SK-N-SH (cell line): ENCODE results near the gene RPS3A. TPM values are rescaled to one million over a fixed set of nuclear protein-coding genes. Genes with fewer than 3 reads are reported as not detected.

Source experiments
- CTCF ChIA-PET: fragments of 300-600, 350-600 bp; formaldehyde crosslinking; extraction: SDS; loops from one replicate; lab custom pipeline; 2021; lab: Yijun Ruan, JAX
- POLR2A ChIA-PET: fragments of 350-600 bp; sonication (Branson Sonifier 250); formaldehyde crosslinking; extraction: SDS; loops from one replicate; lab custom pipeline; 2020; ENCODE audit warnings: antibody characterized with exemption, inconsistent platforms; lab: Yijun Ruan, JAX
- DNase-seq: peaks from one replicate; pipeline ENCODE4 v3.0.0; 2012
- H2AFZ ChIP-seq: fragments of 200-600 bp; sonication (generic); 2 replicates; pipeline ENCODE4 v1.8.1; 2016; ENCODE audit warnings: antibody characterized with exemption, mild to moderate bottlenecking, low read depth
- H3F3A ChIP-seq: fragments of 200-600 bp; sonication (generic); replicated peaks from 2 replicates; pipeline ENCODE3; 2016; ENCODE audit warnings: antibody characterized with exemption, mild to moderate bottlenecking; ENCODE audit not compliant: insufficient read depth
- H3K27ac ChIP-seq, 2 experiments: fragments of 200-500 bp in 1 of 2; fragments of 200-600 bp in 1 of 2; sonication (Bioruptor generic) in 1 of 2; sonication (generic), shearing (Covaris generic) in 1 of 2; 2 replicates each; pipeline versions ENCODE4 v1.5.1 to v1.6.1; 2014 to 2016; ENCODE audit warnings: low read depth in 2 of 2, inconsistent platforms in 1 of 2, low read length in 1 of 2, mild to moderate bottlenecking in 1 of 2, mixed read lengths in 1 of 2
- H3K27me3 ChIP-seq: fragments of 200-600 bp; sonication (generic), shearing (Covaris generic); 2 replicates; pipeline ENCODE4 v1.6.1; 2016; ENCODE audit warnings: mixed run types; ENCODE audit not compliant: insufficient read depth
- H3K36me3 ChIP-seq, 2 experiments: fragments of 200-500 bp in 1 of 2; fragments of 200-600 bp in 1 of 2; sonication (Bioruptor generic) in 1 of 2; sonication (generic) in 1 of 2; replicated peaks in 1 of 2; 2 replicates each; pipeline versions ENCODE3 to v1.5.1; 2014 to 2016; ENCODE audit warnings: low read length in 1 of 2, mild to moderate bottlenecking in 1 of 2; ENCODE audit not compliant: insufficient read depth in 2 of 2, control insufficient read depth in 1 of 2
- H3K4me1 ChIP-seq, 2 experiments: fragments of 200-500 bp in 1 of 2; fragments of 200-600 bp in 1 of 2; sonication (Bioruptor generic) in 1 of 2; sonication (generic), shearing (Covaris generic) in 1 of 2; 2 replicates each; pipeline versions ENCODE4 v1.5.1 to v1.6.1; 2014 to 2016; ENCODE audit warnings: low read depth in 1 of 2, low read length in 1 of 2, mixed run types in 1 of 2; ENCODE audit not compliant: insufficient read depth in 2 of 2, control insufficient read depth in 1 of 2
- H3K4me2 ChIP-seq: fragments of 200-600 bp; sonication (generic), shearing (Covaris generic); 2 replicates; pipeline ENCODE4 v1.6.1; 2017; ENCODE audit warnings: mixed run types
- H3K4me3 ChIP-seq, 2 experiments: fragments of 200-500 bp in 1 of 2; fragments of 200-600 bp in 1 of 2; sonication (Bioruptor generic) in 1 of 2; sonication (generic), shearing (Covaris generic) in 1 of 2; 2 replicates each; pipeline versions ENCODE4 v1.5.1 to v1.8.1; 2014 to 2016; ENCODE audit warnings: low read depth in 2 of 2, inconsistent platforms in 1 of 2, low read length in 1 of 2, mild to moderate bottlenecking in 1 of 2, mixed read lengths in 1 of 2, moderate library complexity in 1 of 2
- H3K79me2 ChIP-seq: fragments of 200-600 bp; sonication (generic); 2 replicates; pipeline ENCODE4 v1.8.1; 2017; ENCODE audit warnings: mild to moderate bottlenecking; ENCODE audit not compliant: insufficient read depth
- H3K9ac ChIP-seq: fragments of 200-600 bp; sonication (generic); 2 replicates; pipeline ENCODE4 v1.6.1; 2017; ENCODE audit warnings: mixed run types
- H3K9me2 ChIP-seq: fragments of 200-600 bp; sonication (generic); 2 replicates; pipeline ENCODE4 v1.6.1; 2017; ENCODE audit warnings: mixed run types
- H3K9me3 ChIP-seq: fragments of 200-600 bp; sonication (generic); 2 replicates; pipeline ENCODE4 v1.6.1; 2017; ENCODE audit warnings: mixed run types, mild to moderate bottlenecking, moderate library complexity
- H4K20me1 ChIP-seq: fragments of 200-600 bp; sonication (generic); 2 replicates; pipeline ENCODE4 v1.6.1; 2017; ENCODE audit warnings: mild to moderate bottlenecking, mixed run types; ENCODE audit not compliant: insufficient read depth
- ELF1 ChIP-seq: IDR thresholded peaks from 2 replicates; pipeline ENCODE4 v1.4.0; 2012
- EZH2phosphoT487 ChIP-seq: fragments of 200-600 bp; sonication (generic); IDR thresholded peaks from 2 replicates; pipeline ENCODE4 v1.6.1; 2017; ENCODE audit warnings: low read depth, mixed run types, mild to moderate bottlenecking, antibody characterized with exemption, moderate library complexity, borderline replicate concordance
- FOXJ3 ChIP-seq: sonication (generic); formaldehyde crosslinking; IDR thresholded peaks from 2 replicates; pipeline ENCODE4 v1.5.1; 2020; ENCODE audit warnings: mild to moderate bottlenecking, missing genetic modification reagents
- FOXM1 ChIP-seq: IDR thresholded peaks from 2 replicates; pipeline ENCODE4 v1.4.0; 2012; ENCODE audit warnings: low read depth, mild to moderate bottlenecking
- GABPA ChIP-seq: IDR thresholded peaks from 2 replicates; pipeline ENCODE4 v1.4.0; 2012; ENCODE audit warnings: low read depth, mild to moderate bottlenecking
- IRF3 ChIP-seq: fragments of 150-350 bp; IDR thresholded peaks from 2 replicates; pipeline ENCODE4 v1.6.1; 2016; ENCODE audit warnings: mild to moderate bottlenecking, low read depth, low read length
- JUND ChIP-seq: IDR thresholded peaks from 2 replicates; pipeline ENCODE4 v1.4.0; 2012
- MXI1 ChIP-seq: IDR thresholded peaks from 2 replicates; pipeline ENCODE4 v1.6.1; 2012; ENCODE audit warnings: mild to moderate bottlenecking, low read depth, low read length, improper control_type of control experiment
- NFIC ChIP-seq: IDR thresholded peaks from 2 replicates; pipeline ENCODE4 v1.4.0; 2012; ENCODE audit warnings: borderline replicate concordance
- NRF1 ChIP-seq: IDR thresholded peaks from 2 replicates; pipeline ENCODE4 v1.6.1; 2012; ENCODE audit warnings: low read depth, mild to moderate bottlenecking, low read length
- RAD21 ChIP-seq: IDR thresholded peaks from 2 replicates; pipeline ENCODE4 v1.6.1; 2012; ENCODE audit warnings: mild to moderate bottlenecking, low read length
- RCOR1 ChIP-seq: fragments of 150-350 bp; IDR thresholded peaks from 2 replicates; pipeline ENCODE4 v1.6.1; 2017; ENCODE audit warnings: antibody characterized with exemption, low read length
- RFX5 ChIP-seq: IDR thresholded peaks from 2 replicates; pipeline ENCODE4 v1.6.1; 2012; ENCODE audit warnings: mild to moderate bottlenecking, improper control_type of control experiment, low read length
- SIN3A ChIP-seq: IDR thresholded peaks from 2 replicates; pipeline ENCODE4 v1.6.1; 2012; ENCODE audit warnings: low read depth, mild to moderate bottlenecking, low read length, moderate library complexity, borderline replicate concordance
- SMC3 ChIP-seq: IDR thresholded peaks from 2 replicates; pipeline ENCODE4 v1.6.1; 2012; ENCODE audit warnings: low read depth, low read length, improper control_type of control experiment
- TAF1 ChIP-seq: IDR thresholded peaks from 2 replicates; pipeline ENCODE4 v1.6.1; 2012; ENCODE audit warnings: low read depth, mild to moderate bottlenecking, low read length, moderate library complexity, borderline replicate concordance
- TCF12 ChIP-seq: IDR thresholded peaks from 2 replicates; pipeline ENCODE4 v1.4.0; 2012
- YY1 ChIP-seq: IDR thresholded peaks from 2 replicates; pipeline ENCODE4 v1.4.0; 2012; ENCODE audit warnings: low read depth, mild to moderate bottlenecking
- ZBTB33 ChIP-seq: IDR thresholded peaks from 2 replicates; pipeline ENCODE4 v1.4.0; 2012; ENCODE audit warnings: low read depth, borderline replicate concordance
- WGBS: methylation state at CpG from one replicate; pipeline ENCODE4 v1.1.6; 2017; ENCODE audit warnings: low lambda C conversion rate; 5-methylcytosine and 5-hydroxymethylcytosine counted together
- polyA plus RNA-seq, 3 experiments: library from polyadenylated mRNA; depleted of rRNA; stranded (reverse); fragments of >200 nt; gene quantifications; 2 replicates each; pipeline ENCODE4 v1.2.3, GENCODE V29; 2012
- TF ChIP-seq, protein P1 (sequence below): IDR thresholded peaks from 2 replicates; pipeline ENCODE4 v1.4.0; 2012; ENCODE audit warnings: low read depth

Gene RPS3A
- polyA plus RNA-seq, 1 of the 3 experiments (the other 2 are of a cell fraction), result 2,161 TPM

DNA sequence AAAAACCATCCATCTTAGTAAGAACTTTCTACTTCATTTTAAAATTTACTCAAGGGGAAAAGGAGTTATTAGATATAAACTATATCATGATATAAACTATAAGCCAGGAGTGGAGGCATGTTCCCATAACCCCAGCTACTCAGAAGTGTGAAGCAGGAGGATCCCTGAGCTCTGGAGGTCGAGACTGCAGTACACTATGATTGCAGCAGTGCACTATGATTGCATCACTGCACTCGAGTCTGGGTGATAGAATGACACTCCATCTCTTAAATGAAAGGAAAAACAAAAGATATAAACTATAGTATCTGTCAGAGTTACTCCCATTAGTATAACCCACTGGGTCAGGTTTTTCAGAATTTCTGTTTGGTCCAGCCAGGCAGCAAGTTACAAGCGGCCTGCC, 47.6 kb downstream of the RPS3A start:
- ChIA-PET POLR2A (no interaction called here), CTCF (interaction anchor here (1.0 to 1.3 kb wide), 2 partner anchors 20 to 30 kb away, joined by 3 read pairs; no protein-coding TSS in a partner anchor)
- Histone ChIP-seq H3K9ac (no peak overlapping the region), H3K79me2 (no peaks in the 10 kb centered on the region), H4K20me1 (no peaks in the 10 kb centered on the region), H3K4me2 (no peak overlapping the region), H3K9me2 (no peaks in the 10 kb centered on the region), H3K36me3 (peaks cover 31 to 33% of the 10 kb centered on the region in 2 experiments), H3F3A (no peaks in the 10 kb centered on the region), H3K9me3 (no peaks in the 10 kb centered on the region), H3K4me3 (no peak overlapping the region), H2AFZ (no peak overlapping the region), H3K4me1 (no peaks in the 10 kb centered on the region), H3K27me3 (no peaks in the 10 kb centered on the region), H3K27ac (no peak overlapping the region)
- 87% methylated on average over 3 of the region's 3 CpGs for WGBS
- DNase-seq, result no peak
- no peak for TF ChIP-seq ZBTB33
- no peak for TF ChIP-seq SMC3
- no peak for TF ChIP-seq MXI1
- TF ChIP-seq FOXJ3 (CRISPR knock-in tag), result no peak
- no peak for TF ChIP-seq GABPA
- TF ChIP-seq FOXM1, result no peak
- no peak for TF ChIP-seq TAF1
- TF ChIP-seq, protein P1, sequence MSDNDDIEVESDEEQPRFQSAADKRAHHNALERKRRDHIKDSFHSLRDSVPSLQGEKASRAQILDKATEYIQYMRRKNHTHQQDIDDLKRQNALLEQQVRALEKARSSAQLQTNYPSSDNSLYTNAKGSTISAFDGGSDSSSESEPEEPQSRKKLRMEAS, result no peak
- no peak for TF ChIP-seq IRF3
- TF ChIP-seq JUND, result no peak

- no peaks in the 10 kb centered on the region for H4K20me1 ChIP-seq
- H3K36me3 ChIP-seq, result peaks cover 23 to 25% of the 10 kb centered on the region in 2 experiments
- WGBS, result 94% methylated on average over 4 of the region's 4 CpGs
- DNase-seq, result no peak
- no peaks in the 10 kb centered on the region for H3K27me3 ChIP-seq
- no peaks in the 10 kb centered on the region for H3K9me3 ChIP-seq
- H3K4me3 ChIP-seq, result no peak overlapping the region
- no peaks in the 10 kb centered on the region for H3K4me1 ChIP-seq
- no peaks in the 10 kb centered on the region for H3F3A ChIP-seq
- POLR2A ChIA-PET, result no interaction called here
- no peak overlapping the region for H2AFZ ChIP-seq
- CTCF ChIA-PET, result interaction anchor here (0.7 kb wide), 1 partner anchor 48 kb away, joined by 3 read pairs; no protein-coding TSS in a partner anchor
- H3K9me2 ChIP-seq, result no peaks in the 10 kb centered on the region
- H3K4me2 ChIP-seq, result no peak overlapping the region
- H3K79me2 ChIP-seq, result no peaks in the 10 kb centered on the region
- no peak overlapping the region for H3K9ac ChIP-seq
- H3K27ac ChIP-seq, result no peak overlapping the region
- TF ChIP-seq IRF3 (no peak), EZH2phosphoT487 (no peak), YY1 (no peak), ELF1 (no peak), NFIC (no peak), TCF12 (no peak), FOXJ3 (CRISPR knock-in tag) (no peak), SMC3 (no peak), ZBTB33 (no peak), RAD21 (no peak), SIN3A (no peak), NRF1 (no peak), RFX5 (no peak), TAF1 (no peak), RCOR1 (no peak)
- TF ChIP-seq, protein P1, result no peak
Observed at GRCh38 chr4:151148261-151148660, 48.8 kb downstream of the RPS3A start.
